ENCODE results near the gene NAT8L.
"Not testable (repeated sequence)": the region's sequence is repeated elsewhere in the genome, so short reads cannot be mapped to it uniquely, and the experiment has no call there.

NAT8L gene

GRCh38 chr4:2059046-2059725, at the start of gene NAT8L:
Gene NAT8L (plus strand): TSS chr4:2059327. CDS start chr4:2059512, 185 bp downstream.
- no peak for DNase-seq (ENCODE audit: low read depth, low spot score)

DNA sequence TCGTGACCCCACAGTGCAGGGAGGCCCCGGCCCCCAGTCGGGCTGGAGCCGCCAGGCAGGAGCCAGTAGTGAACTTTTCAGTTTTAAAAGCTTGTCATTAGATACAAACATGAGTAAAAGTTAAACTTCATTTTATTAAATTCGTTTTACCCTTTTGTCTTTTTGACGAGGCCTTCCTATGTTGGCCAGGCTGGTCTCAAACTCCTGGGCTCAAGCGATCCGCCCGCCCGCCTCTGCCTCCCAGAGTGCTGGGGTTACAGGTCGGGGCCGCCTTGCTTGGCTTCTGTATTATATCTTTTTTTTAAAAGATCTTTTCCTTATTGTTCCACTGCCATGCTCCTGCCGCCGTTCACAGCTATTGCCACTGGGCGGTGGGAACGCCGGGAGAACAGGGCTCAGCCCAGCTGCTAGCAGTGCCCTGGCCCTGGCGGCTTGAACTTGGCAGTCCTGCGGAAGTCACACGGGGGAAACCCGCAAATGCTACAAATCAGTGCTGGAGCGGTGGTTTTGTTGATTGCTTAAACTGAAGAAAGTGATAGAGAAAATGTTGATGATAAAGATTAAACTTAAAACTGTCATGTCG, 49.4 kb upstream of the NAT8L start:
- no peak for DNase-seq (ENCODE audit: low read depth, low spot score)

GRCh38 chr4:2011583-2011982, 47.5 kb upstream of the NAT8L start:
- no peak for DNase-seq (ENCODE audit: low read depth, low spot score)

DNA sequence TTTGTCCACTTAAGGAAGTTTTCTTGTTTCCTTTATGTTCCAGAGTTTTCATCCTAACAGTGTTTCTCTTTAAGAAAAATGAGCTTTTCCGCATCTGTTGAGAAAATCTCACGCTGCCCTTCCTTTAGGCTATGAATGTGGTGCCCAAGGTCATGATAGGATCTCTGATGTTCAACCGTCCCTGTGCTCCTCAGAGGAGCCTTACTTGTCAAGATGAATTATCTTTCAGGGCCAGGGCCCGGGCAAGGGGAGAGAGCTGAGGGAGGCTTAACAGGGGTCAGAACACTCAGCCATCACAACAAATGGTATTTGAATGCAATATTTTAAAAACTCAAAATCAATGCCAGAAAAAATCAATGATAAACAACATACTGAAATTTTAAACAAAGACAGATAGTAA, 44.1 kb upstream of the NAT8L start:
- DNase-seq (ENCODE audit: low read depth, low spot score) = no peak

DNA sequence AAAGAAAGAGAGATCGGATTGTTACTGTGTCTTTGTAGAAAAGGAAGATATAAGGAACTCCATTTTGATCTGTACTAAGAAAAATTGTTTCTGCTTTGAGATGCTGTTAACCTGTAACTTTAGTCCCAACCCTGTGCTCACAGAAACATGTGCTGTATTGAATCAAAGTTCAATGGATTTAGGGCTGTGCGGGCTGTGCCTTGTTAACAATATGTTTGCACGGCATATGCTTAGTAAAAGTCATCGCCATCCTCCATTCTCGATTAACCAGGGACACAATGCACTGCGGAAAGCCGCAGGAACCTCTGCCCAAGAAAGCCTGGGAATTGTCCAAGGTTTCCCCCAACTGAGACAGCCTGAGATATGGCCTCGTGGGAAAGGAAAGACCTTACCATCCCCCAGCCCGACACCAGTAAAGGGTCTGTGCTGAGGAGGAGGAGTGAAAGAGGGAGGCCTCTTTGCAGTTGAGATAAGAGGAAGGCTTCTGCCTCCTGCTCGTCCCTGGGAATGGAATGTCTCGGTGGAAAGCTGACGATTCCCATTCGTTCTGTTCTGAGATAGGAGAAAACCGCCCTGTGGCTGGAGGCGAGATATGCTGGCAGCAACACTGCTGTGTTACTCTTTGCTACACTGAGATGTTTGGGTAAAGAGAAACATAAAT, 37.6 kb upstream of the NAT8L start:
- DNase-seq (ENCODE audit: low read depth, low spot score) = not testable (repeated sequence)

GRCh38 chr4:2024683-2025082, 34.4 kb upstream of the NAT8L start:
- DNase-seq (ENCODE audit: low read depth, low spot score) = no peak

- DNase-seq (ENCODE audit: low read depth, low spot score) = no peak
Measured at GRCh38 chr4:2025817-2026216, 33.3 kb upstream of the NAT8L start.

DNA sequence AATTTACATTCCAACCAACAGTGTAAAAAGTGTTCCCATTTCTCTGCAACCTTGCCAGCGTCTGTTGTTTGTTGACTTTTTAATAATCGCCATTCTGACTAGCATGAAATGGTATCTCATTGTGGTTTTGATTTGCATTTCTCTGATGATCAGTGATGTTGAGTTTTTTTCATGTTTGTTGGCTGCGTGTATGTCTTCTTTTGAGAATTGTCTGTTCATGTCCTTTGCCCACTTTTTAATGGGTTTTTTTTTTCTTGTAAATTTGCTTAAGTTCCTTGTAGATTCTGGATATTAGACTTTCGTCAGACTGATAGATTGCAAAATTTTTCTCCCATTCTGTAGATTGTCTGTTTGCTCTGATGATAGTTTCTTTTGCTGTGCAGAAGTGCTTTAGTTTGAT, 32.0 kb upstream of the NAT8L start:
- not testable (repeated sequence) for DNase-seq (ENCODE audit: low read depth, low spot score)

DNA sequence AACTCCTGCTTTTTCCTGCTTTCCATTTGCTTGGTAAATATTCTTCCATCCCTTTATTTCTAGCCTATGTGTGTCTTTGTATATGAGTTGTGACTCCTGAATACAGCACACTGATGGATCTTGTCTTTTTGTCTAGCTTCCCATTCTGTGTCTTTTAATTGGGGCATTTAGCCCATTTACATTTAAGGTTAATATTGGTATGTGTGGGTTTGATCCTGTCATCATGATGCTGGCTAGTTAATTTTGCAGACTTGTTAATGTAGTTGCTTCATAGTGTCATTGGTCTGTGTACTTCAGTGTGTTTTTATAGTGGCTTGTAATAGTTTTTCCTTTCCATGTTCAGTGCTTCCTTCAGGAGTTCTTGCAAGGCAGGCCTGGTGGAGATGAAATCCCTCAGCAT, 28.0 kb upstream of the NAT8L start:
- DNase-seq (ENCODE audit: low read depth, low spot score) = not testable (repeated sequence)

- DNase-seq (ENCODE audit: low read depth, low spot score) = no peak
Measured at GRCh38 chr4:2036327-2036726, 22.8 kb upstream of the NAT8L start.

DNA sequence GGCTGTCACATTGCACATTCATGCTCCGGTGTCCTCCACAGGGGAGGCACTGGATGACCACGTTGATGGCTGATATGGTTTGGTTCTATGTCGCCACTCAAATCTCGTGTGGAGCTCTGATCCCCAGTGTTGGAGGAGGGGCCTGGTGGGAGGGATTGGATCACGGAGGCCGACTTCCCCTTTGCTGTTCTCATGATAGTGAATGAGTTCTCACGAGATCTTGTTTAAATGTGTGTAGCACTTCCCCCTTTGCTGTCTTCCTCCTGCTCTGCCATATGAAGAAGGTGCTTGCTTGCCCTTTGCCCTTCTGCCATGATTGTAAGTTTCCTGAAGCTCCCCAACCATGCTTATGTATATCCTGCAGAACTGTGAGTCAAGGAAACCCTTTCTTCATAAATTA, 22.3 kb upstream of the NAT8L start:
- DNase-seq (ENCODE audit: low read depth, low spot score) = no peak

GRCh38 chr4:2040391-2041238, 18.5 kb upstream of the NAT8L start:
- DNase-seq (ENCODE audit: low read depth, low spot score) = no peak

- peak; percentile 76 for DNase-seq (ENCODE audit: low read depth, low spot score)
Measured at GRCh38 chr4:2041239-2042130, 17.6 kb upstream of the NAT8L start.

- no peak for DNase-seq (ENCODE audit: low read depth, low spot score)
Measured at GRCh38 chr4:2042204-2042946, 16.8 kb upstream of the NAT8L start.

DNA sequence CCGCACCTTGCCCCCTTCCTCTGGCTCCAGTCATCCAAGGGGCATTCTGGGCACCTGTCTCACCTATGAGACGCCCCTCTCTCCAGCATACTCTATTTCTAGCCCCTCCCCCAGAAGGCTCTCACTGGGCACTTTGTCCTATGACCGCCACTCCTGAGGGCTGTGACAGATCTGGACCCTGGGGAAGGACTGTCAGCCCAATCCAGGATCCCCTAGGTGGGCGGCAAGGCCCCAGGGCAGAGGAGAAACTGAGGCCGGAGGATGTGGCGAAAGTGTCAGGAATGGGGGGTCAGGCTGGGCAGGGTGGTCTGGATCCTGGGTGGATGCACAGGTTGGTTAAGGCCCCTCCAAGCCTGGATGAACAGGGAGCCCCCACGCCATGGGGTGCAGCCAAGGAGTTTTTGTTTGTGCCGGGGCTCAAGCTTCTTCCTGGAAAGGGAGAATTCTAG, 16.2 kb upstream of the NAT8L start:
- no peak for DNase-seq (ENCODE audit: low read depth, low spot score)

DNA sequence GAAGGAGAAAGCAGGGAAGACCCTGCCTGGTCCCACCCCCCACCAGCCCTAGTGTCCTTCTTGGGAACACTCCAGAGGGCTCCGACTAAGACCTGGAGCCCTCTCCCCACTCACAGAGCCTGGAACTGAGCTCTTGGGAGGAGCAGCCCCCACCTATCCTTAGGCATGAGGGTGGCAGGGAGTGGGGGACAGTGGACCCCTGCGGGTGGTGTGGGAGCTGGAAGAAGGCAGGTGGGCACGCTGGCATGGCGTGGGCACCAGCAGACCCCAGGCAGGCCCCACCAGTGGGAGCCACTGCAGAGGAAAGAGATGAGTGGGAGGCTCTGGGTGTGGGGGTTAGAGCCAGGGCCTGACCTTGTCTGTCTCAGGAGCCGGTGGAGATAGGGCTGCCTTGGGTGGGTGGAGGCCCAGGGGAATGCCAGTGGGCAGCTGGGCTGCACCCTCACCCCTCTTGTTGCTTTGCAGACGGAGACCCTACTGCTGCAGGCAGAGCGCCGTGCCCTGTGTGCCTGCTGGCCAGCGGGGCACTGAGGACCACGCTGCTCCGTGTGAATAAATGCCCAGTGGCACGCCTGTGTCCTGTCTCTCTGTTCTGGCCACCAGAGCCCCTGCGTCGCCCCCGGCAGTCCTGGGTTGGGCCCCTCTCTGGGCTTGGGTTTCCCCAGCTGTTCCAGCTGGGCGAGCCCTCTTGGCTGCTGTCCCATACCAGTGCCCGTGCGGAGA, 15.6 kb upstream of the NAT8L start:
- no peak for DNase-seq (ENCODE audit: low read depth, low spot score)

GRCh38 chr4:2044119-2044485, 15.0 kb upstream of the NAT8L start:
- no peak for DNase-seq (ENCODE audit: low read depth, low spot score)

DNA sequence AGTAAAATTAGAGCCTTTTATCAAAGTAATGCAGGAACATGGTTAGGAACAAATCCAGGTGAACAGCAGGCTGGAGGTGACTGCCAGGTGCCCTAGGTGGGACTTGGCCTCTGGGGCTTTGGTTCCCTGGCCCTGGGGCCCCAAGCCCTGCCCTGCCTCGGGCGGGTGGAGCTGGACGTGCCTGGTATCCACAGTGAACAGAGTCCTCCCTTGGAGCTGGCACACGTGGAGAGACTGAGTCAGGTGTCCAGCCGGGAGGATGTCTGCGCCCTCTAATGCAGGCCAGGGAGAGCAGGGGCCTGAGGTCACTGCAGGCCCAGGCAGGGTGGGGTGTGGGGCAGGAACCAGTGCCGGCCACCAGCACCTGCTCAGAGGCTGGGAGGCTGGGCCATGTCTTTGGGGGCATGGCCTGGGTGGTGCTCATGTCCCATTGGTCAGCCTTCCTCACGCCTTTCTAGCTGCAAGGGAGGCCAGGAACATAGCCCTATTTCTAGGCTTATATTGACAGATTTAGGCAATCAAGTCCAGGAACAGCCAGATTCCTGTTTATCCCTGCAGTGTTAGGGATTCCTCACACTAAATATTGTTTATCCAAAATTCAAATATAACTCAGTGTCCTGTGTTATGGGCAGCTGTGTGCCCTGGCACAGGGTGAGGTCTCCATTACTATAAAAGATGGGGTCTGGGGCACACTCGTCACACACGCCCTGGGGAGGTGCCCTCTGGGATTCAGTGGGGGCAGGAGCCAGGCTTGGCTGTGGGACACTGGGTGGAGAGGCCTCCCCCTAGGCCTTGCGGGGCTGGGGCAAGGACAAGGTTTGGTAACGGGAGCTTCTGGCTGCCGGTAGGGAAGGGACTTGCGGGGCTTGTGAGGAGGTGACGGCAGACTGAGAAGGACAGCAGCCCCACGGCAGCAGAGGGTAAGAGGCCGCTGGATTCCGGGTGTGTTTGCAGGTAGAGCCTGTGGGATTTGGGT, 14.3 kb upstream of the NAT8L start:
- DNase-seq (ENCODE audit: low read depth, low spot score) = no peak
